Activated T-helper 1 cell treated with anti-CD3 and anti-CD28 coated beads, Interleukin-2, amount 50 U/mL, for 16 hours (primary cell): ENCODE results near the gene CCDC7.
"Not testable (repeated sequence)": the region's sequence is repeated elsewhere in the genome, so short reads cannot be mapped to it uniquely, and the experiment has no call there.

ENCODE experiments used
- DNase-seq, 2 donors: peaks; one replicate each; pipeline ENCODE4 v3.0.0-alpha.2; 2020; ENCODE audit warnings: low read depth in 1 of 2, low spot score in 1 of 2

Gene CCDC7

DNA sequence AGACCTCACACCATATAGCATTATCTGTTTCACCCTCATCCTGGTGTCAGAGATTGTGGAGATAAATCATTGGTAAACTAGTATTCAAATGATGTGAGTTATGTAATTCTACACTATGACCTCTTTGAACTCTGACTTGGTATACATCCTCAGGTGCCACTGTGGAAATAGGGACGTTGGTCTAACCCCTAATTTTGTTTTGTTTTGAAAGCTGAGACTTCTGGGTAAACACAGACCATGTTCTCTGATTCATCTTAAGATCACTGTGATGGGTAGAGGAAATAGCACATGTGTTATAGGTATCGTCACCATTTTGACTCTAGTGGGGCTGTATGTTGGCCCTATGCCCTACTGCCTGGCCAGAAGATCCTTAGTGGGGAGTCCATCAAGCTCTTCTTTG, 241.6 kb downstream of the CCDC7 start:
- no peak for DNase-seq

DNA sequence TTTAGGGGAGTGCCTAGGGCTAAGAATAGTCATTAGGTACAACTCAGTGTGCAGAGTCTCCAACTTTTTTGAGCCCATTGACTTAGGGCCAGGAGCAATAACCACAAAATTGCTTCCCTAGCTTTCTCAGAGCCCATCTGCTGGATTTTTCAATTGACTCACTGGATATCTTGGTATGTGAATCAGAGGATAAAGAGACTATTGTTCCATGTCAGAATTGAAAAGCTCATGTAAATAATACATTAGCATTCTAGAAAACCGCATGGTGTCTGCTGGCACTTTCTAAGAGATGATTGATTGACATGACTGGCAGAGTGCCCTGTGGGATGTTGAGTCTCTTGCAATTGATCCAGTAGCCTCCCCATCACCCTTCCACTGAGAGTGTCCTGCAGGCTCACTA, 246.2 kb downstream of the CCDC7 start:
- no peak for DNase-seq

DNA sequence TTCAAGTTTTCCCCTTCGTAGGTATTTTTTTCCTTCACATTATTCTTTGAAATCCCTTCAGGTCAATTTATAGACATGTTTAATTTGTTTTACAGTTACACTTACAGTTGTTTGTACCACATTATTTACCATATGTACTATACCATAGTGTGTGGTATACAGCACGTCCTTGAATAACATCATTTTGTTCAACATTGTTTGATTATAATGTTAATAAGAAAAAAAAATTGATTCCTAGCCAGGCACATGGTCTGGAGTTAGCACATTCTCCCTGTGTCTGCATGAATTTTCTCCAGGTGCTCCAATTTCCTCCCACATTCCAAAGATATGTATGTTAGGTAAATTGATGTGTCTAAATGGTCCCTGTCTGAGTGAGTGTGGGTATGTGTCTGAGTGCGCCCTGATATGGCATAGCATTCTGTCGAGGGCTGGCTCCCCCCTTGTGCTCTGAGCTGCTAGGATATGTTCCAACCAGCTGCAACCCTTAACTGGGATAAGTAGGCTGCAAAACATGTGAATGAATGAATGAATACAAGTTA, 247.6 kb downstream of the CCDC7 start:
- no peak for DNase-seq

- DNase-seq = not testable (repeated sequence)
Observed at GRCh38 chr10:32699683-32700082, 253.7 kb downstream of the CCDC7 start.

- no peak for DNase-seq
Observed at GRCh38 chr10:32713560-32713959, 267.6 kb downstream of the CCDC7 start.

DNA sequence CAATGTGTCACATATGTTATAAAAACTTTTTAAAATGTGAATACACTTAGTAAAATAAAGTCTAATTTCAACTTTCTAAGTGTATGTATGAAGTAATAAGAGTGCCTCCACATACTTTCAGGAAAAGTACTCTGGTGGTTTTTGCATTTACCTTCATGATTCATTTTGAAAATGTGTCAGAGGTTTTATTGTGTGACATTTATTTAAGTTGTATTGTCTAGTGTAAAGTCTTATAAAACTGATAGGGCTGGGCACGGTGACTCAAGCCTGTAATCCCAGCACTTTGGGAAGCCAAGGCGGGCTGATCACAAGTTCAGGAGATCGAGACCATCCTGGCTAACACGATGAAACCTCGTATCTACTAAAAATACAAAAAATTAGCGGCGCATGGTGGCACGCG, 285.6 kb downstream of the CCDC7 start:
- DNase-seq = no peak

- DNase-seq = no peak
Observed at GRCh38 chr10:32738958-32739357, 293.0 kb downstream of the CCDC7 start.

- no peak for DNase-seq
Observed at GRCh38 chr10:32744321-32744720, 298.4 kb downstream of the CCDC7 start.

GRCh38 chr10:32746869-32747268, 300.9 kb downstream of the CCDC7 start:
- no peak for DNase-seq

DNA sequence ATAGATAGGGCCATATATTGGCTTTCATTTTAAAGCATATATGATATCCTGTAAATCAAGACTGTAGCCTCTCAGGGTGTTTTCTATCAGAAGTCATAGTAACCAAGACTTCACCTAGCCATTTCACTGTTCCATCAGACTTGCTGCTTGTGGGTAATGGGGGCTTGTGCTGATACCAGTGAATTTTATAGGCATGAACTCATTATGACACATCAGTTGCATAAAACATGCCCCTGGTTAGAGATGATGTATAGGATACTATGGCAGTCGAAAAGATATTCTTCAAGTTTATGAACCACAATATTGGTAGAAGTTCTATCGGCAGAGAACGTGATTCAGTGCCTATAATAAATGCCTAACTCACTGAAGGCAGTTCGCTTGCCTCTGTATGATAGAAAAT, 305.6 kb downstream of the CCDC7 start:
- no peak for DNase-seq

GRCh38 chr10:32754900-32755299, 309.0 kb downstream of the CCDC7 start:
- not testable (repeated sequence) for DNase-seq

DNA sequence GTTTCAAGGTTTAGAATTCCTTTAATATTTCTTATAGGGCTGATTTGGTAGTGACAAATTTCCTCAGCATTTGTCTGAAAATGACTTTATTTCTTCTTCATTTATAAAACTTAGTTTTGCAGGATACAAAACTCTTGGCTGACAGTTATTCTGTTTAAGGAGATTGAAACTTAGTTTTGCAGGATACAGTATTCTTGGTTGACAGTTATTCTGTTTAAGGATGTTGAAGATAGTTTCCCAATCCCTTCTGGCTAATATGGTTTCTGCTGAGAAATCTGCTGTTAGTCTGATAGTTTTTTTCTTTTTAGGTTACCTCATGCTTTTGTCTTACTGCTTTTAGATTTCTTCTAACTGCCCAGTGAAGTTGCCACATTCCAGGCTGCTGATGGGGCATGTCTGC, 325.3 kb downstream of the CCDC7 start:
- DNase-seq = no peak

GRCh38 chr10:32773105-32773504, 327.2 kb downstream of the CCDC7 start:
- DNase-seq = no peak

GRCh38 chr10:32786968-32787367, 341.0 kb downstream of the CCDC7 start:
- DNase-seq = no peak

GRCh38 chr10:32787690-32788284, 341.8 kb downstream of the CCDC7 start:
- DNase-seq = no peak

GRCh38 chr10:32788359-32788758, 342.4 kb downstream of the CCDC7 start:
- no peak for DNase-seq

DNA sequence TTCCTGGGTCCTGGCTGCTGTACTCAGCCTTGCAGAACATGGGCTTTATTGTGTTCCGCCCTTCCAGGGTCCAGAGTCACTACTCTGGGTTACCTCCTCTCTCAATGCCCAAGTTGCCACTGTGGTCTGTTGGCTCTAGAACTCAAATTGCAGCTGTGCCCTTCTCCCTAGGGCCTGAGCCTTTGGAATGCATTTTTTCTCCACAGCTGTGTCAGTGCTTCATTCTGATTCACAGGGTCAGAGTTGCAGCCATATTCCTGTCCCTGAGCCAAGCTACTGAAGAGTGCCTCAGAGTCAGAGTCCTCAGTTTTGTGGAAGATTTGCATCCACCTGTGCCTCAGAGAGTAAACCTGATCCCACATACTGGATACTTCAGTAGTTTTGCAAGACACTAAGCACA, 344.5 kb downstream of the CCDC7 start:
- no peak for DNase-seq

DNA sequence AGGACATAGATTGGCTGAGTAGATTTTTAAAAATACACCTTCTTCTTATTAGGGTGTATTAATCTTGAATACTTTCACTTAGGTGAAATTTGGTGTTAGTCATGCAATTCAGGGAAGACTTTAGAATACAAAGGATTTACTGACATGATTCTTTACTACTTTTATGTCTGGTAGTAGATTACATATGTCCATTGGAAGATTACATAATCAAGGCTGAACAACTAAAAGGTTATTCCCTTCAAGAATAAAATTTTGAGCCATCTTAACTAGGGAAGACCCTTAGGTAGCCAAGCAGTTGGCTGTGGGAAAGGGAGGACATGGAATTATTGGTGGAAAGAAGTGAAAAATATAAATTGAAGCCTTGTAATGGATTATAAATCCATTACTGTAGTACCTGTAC, 347.1 kb downstream of the CCDC7 start:
- DNase-seq = no peak

GRCh38 chr10:32795598-32796183, 349.8 kb downstream of the CCDC7 start:
- no peak for DNase-seq

GRCh38 chr10:32797393-32797792, 351.5 kb downstream of the CCDC7 start:
- not testable (repeated sequence) for DNase-seq

DNA sequence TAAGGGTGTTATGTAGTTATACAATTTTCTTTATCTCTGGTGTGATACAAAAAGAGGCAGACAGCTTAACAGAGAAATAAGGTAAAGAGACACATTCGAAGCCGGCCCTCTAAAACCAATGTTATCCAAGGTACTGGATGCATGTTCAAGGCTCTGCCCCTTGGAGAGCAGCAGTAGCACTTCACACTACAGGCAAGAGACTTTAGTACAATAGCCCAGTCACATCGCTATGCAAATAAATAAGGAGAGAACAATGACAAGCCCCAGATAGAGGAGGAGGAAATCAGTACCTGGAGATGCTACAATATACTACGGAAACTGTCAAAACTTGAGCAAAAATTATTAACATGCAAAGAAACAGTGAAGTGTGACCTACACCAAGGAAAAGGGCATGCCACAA, 401.0 kb downstream of the CCDC7 start:
- DNase-seq = no peak

GRCh38 chr10:32851301-32851700, 405.4 kb downstream of the CCDC7 start:
- no peak for DNase-seq

DNA sequence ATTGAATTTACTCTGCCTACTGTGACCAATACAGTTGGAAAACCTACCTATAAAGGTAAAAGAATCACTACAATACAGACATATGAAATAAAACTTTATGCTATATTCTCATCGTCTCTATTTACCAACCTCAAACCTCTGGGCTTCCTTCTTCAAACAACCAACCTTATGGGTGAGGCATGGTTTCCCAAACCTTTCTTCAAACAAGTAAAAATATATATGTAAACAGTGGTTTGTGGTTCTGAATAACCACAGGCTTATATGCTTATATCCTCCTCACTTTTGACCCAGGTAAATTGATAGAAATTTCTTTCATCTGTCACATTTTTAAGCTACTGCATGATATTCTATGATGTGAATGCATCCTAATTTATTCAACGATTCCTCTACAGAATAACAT, 408.5 kb downstream of the CCDC7 start:
- no peak for DNase-seq
